HG03521 (cell line): ENCODE data around the gene A4GNT.

Experiments used
- ATAC-seq: cut with Tn5 transposase; IDR thresholded peaks from one replicate; pipeline ENCODE4 v1.9.1; 2021; ENCODE audit warnings: mild to moderate bottlenecking, moderate library complexity; ENCODE audit not compliant: unreplicated experiment

A4GNT gene

DNA sequence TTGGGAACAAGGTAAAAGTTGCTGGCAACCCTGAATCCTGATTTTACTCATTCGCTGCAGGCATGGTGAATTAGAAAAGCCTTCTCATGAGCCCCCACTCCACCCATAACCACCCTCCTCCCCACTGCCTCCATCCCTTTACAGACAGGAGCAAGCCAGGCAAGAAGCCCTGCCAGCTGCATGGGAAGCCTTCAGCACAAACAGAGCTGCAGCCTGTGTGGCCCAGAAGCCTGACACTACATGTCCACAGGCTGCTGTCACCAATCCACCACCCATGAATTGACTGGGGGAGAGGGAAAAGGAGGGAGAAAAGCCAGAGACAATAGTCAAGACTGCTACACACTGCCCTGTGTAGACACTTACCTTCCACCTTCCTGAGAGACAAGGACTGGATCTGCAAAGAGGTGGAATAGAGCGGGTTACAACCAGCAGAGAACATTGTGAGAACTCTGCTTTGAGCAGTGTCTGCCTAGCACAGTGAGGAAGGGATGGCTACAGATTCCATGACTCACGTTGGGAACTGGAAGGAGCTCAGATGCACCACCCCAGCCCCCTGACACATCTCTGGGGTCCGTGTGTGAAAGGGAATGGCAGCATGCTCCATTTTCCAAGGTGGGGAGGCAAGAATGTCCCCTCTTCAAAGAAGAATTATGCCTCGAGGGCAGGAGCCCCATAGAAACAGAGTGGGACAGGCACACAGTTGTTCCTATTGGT is 50.7 kb downstream of the A4GNT start:
- ATAC-seq: no peak

DNA sequence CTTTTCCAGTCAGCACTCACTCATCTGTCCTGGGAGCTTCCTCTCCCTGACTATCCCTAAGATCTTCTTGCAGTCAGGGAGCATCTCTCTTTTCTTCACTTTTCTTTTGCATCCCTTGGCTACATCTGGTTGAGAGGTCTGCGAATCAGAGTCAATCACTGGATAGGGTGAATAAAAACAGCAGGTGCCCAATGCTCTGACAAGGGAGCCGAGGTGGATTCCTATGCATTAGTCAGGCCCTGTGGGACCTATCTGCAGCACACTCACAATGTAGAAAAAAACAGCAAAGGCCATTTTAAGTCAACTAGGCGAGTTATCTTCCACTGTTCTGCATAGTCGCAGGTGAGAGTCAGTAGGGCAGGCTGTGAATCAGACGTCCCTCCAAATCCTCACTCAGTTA is 52.3 kb downstream of the A4GNT start:
- ATAC-seq: no peak

DNA sequence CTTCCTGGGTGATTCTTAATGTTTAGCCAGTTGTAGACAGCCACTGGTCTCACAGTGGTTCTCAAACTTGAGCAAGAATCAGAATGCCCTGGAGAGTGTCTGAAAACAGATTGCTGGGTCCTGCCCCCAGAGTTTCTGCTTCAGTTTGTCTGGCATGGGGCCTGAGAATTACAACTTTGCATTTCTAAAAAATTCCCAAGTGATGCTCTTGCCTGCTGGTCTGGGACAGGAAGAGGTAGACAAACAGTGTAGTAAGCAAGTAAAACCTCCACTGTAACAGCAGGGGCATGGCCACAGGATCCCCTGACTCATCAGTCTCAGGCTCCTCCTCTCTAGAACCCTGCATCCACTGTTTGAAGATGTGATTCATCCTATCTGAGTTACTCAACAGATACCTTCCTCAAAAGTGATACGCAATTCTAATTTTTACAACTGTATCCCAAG is 53.3 kb downstream of the A4GNT start:
- no peak for ATAC-seq

DNA sequence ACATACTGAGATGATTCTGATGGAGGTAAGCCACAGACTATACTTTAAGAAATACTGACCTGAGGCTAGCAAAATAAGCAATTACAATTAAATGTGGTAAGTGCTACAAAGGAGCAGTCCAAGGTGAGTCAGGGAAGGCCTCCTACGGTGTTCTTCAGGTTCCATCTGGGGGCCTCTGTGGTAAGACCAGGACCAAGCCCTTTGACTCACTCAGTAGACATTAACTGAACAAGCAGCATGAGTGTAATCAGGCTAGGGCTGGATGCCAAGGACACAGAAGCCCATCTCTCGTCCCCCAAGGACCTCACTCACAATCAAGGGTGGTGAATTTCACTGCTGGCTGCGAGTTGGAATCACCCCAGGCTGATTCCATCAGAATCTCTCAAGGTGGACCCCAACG is 54.1 kb downstream of the A4GNT start:
- ATAC-seq: no peak
